ENCODE data around the gene PDZD8. TPM values are rescaled to one million over a fixed set of nuclear protein-coding genes. Genes with fewer than 3 reads are reported as not detected.

The PDZD8 gene
- total RNA-seq, 1 donor from 2014 or later = 20.1 TPM

DNA sequence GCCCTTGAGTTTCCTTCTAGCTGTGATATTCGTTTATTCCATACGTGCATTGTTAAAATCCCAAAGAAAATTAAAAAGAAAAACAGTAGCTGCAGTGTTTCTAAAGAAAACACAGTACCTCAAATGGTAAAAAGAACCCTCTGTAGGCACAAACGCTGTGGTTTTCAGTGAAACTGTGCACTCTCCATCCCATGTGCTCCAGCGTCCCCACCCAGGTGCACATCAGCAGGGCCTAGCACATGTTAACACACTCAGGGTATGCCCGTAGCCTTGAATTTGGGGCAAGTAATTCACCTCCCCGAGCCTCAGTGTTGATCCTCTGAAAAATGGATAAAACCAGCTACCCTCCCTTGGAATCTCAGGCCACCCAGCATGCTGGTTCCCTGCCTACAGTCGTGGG, 124.8 kb downstream of the PDZD8 start:
- Mint-ChIP-seq H3K9me3 (no peaks in the 10 kb centered on the region), H3K27me3 (ENCODE audit: insufficient read depth, low read depth) (no peaks in the 10 kb centered on the region), H3K4me1 (peaks cover 28% of the 10 kb centered on the region), H3K4me3 (no peak overlapping the region), H3K27ac (no peak overlapping the region), H3K36me3 (no peaks in the 10 kb centered on the region)
- no peak overlapping the region for H2AFZ ChIP-seq (replicated peaks)
- no peaks in the 10 kb centered on the region for H3K9me3 ChIP-seq (ENCODE audit: low read depth)
- no peak overlapping the region for H3K27ac ChIP-seq
- no peaks in the 10 kb centered on the region for H3K36me3 ChIP-seq
- no peak overlapping the region for H3K4me2 ChIP-seq
- no peak overlapping the region for H3K4me3 ChIP-seq
- H3F3A ChIP-seq (ENCODE audit: low read depth) = no peaks in the 10 kb centered on the region
- no peak overlapping the region for H3K9ac ChIP-seq
- peaks cover under 1% of the 10 kb centered on the region for H3K27me3 ChIP-seq
- H4K20me1 ChIP-seq (ENCODE audit: low read depth) = no peaks in the 10 kb centered on the region
- H3K4me1 ChIP-seq = peaks cover 29% of the 10 kb centered on the region
- no peak for TF ChIP-seq EZH2 (IDR thresholded peaks at IDR 0.05)
- no peak for DNase-seq (ENCODE audit: low spot score)
- H3K79me2 ChIP-seq (ENCODE audit: low read depth) = no peaks in the 10 kb centered on the region

DNA sequence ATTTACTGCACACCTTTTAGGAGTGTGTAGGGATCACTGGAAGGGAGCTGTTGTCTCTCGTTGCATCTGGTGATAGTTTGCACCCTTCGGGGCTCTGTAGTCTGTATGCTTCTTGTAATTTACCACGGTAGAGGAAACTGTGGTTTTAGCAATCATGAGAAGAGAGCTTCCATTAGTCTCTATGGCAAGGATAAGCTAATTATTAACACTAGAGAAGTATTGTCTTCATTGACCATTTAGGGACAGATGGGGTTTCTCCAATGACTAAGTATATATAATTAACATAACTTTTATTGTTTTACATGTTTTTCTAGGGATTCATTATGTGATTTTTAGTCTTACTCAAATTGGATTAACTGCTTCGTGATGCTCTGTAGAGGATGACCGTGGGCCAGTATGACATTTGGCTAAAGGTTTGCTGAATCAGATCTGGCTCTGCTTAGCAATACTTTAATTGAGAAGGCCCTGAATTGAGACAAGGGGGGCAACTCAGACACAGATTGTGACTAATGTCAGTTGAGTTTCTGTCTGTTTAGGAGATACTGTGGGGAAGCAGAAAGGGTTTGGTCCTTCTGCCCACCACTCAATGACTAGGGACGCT, 125.6 kb downstream of the PDZD8 start:
- Histone ChIP-seq H4K20me1 (ENCODE audit: low read depth) (no peaks in the 10 kb centered on the region), H3K27ac (no peak overlapping the region), H3K4me1 (peaks cover 23% of the 10 kb centered on the region), H3K9ac (no peak overlapping the region), H3K4me2 (no peak overlapping the region), H3F3A (ENCODE audit: low read depth) (no peaks in the 10 kb centered on the region), H2AFZ (replicated peaks) (no peak overlapping the region), H3K79me2 (ENCODE audit: low read depth) (no peaks in the 10 kb centered on the region), H3K4me3 (no peak overlapping the region), H3K36me3 (no peaks in the 10 kb centered on the region), H3K27me3 (peaks cover 8% of the 10 kb centered on the region), H3K9me3 (ENCODE audit: low read depth) (no peaks in the 10 kb centered on the region)
- Mint-ChIP-seq H3K4me1 (peaks cover 22% of the 10 kb centered on the region), H3K4me3 (no peak overlapping the region), H3K27me3 (ENCODE audit: insufficient read depth, low read depth) (no peaks in the 10 kb centered on the region), H3K9me3 (no peaks in the 10 kb centered on the region), H3K36me3 (no peaks in the 10 kb centered on the region), H3K27ac (no peak overlapping the region)
- no peak for DNase-seq (ENCODE audit: low spot score)
- TF ChIP-seq, protein P1, sequence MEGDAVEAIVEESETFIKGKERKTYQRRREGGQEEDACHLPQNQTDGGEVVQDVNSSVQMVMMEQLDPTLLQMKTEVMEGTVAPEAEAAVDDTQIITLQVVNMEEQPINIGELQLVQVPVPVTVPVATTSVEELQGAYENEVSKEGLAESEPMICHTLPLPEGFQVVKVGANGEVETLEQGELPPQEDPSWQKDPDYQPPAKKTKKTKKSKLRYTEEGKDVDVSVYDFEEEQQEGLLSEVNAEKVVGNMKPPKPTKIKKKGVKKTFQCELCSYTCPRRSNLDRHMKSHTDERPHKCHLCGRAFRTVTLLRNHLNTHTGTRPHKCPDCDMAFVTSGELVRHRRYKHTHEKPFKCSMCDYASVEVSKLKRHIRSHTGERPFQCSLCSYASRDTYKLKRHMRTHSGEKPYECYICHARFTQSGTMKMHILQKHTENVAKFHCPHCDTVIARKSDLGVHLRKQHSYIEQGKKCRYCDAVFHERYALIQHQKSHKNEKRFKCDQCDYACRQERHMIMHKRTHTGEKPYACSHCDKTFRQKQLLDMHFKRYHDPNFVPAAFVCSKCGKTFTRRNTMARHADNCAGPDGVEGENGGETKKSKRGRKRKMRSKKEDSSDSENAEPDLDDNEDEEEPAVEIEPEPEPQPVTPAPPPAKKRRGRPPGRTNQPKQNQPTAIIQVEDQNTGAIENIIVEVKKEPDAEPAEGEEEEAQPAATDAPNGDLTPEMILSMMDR (IDR thresholded peaks at IDR 0.05) = no peak
- no peak for TF ChIP-seq EZH2 (IDR thresholded peaks at IDR 0.05)
- TF ChIP-seq EZH2phosphoT487 (IDR thresholded peaks at IDR 0.05) = no peak

DNA sequence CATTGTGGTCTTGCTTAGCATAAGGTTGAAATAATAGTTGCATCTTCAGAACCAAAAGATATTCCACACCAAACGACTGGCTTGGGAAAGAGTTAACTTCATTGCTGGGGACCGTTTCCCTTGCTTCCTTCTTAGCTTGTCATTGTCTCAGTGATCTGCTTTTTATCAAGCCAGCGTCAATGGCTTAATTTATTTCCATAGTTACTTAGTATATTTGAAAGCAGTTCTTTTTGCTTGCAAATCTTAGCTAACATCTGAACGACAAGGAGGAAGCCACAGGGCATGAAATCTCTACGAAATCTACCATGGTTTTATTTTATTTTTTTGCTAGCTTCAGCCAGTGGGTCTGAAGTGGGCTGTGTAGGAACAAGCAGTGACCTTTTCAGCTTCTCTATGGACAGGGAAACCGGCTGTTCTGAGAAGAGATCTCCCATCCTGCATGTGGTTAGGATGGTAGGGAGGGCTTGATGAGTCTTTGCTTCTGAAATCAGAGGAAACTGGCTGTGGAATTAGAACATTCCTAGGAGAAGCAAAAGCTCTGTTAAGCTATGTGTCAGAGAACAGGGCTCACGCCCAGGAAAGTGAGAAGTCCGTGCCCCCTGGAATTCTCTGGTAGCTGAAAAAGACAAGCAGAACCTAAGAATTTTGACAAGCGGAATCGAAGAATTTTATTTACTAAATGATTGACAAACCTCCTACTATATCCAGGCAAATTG, 126.3 kb downstream of the PDZD8 start:
- peaks cover 15% of the 10 kb centered on the region for H3K27me3 ChIP-seq
- no peaks in the 10 kb centered on the region for H4K20me1 ChIP-seq (ENCODE audit: low read depth)
- no peaks in the 10 kb centered on the region for H3K36me3 Mint-ChIP-seq
- H3K9me3 Mint-ChIP-seq = no peaks in the 10 kb centered on the region
- peaks cover 23% of the 10 kb centered on the region for H3K4me1 ChIP-seq
- peaks cover 2% of the 10 kb centered on the region for H3K27me3 Mint-ChIP-seq (ENCODE audit: insufficient read depth, low read depth)
- H3K9me3 ChIP-seq (ENCODE audit: low read depth) = no peaks in the 10 kb centered on the region
- H3K4me3 Mint-ChIP-seq = no peak overlapping the region
- DNase-seq (ENCODE audit: low spot score) = no peak
- no peak for TF ChIP-seq EZH2 (IDR thresholded peaks at IDR 0.05)
- TF ChIP-seq, protein P1 (IDR thresholded peaks at IDR 0.05) = no peak
- no peak for TF ChIP-seq EZH2phosphoT487 (IDR thresholded peaks at IDR 0.05)
- no peak overlapping the region for H3K9ac ChIP-seq
- H3K4me2 ChIP-seq = no peak overlapping the region
- H3F3A ChIP-seq (ENCODE audit: low read depth) = no peaks in the 10 kb centered on the region
- H3K27ac ChIP-seq = no peak overlapping the region
- no peaks in the 10 kb centered on the region for H3K79me2 ChIP-seq (ENCODE audit: low read depth)
- no peak overlapping the region for H2AFZ ChIP-seq (replicated peaks)
- peaks cover 19% of the 10 kb centered on the region for H3K4me1 Mint-ChIP-seq
- no peak overlapping the region for H3K27ac Mint-ChIP-seq
- H3K36me3 ChIP-seq = no peaks in the 10 kb centered on the region
- no peak overlapping the region for H3K4me3 ChIP-seq
